Activated CD4-positive, alpha-beta T cell treated with anti-CD3 and anti-CD28 coated beads for 1 hour (primary cell): Measurements from ENCODE around the gene ZNF709.
"Not testable (repeated sequence)": the region's sequence is repeated elsewhere in the genome, so short reads cannot be mapped to it uniquely, and the experiment has no call there.

Experiments used
- DNase-seq: peaks from one replicate; pipeline ENCODE4 v3.0.0-alpha.2; 2020

Gene ZNF709

DNA sequence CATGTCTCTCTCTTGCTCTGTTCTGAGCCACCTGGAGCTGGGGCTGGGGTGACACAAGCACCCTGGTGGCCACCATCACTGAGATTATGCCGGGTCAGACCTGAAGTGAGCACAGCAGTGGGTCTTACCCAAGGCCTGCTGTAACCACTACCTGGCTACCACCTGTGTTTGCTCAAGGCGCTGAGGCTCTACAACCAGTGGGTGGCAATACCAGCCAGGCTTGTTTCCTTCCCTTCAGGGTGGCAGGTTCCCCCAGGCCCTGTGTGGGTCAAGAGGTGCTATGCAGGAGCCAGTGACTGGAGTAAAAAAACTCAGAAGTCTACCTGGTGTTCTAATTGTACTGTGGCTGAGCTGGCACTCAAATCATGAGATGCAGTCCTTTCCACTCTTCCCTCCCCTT lies 35.8 kb downstream of the ZNF709 start:
- DNase-seq = no peak

DNA sequence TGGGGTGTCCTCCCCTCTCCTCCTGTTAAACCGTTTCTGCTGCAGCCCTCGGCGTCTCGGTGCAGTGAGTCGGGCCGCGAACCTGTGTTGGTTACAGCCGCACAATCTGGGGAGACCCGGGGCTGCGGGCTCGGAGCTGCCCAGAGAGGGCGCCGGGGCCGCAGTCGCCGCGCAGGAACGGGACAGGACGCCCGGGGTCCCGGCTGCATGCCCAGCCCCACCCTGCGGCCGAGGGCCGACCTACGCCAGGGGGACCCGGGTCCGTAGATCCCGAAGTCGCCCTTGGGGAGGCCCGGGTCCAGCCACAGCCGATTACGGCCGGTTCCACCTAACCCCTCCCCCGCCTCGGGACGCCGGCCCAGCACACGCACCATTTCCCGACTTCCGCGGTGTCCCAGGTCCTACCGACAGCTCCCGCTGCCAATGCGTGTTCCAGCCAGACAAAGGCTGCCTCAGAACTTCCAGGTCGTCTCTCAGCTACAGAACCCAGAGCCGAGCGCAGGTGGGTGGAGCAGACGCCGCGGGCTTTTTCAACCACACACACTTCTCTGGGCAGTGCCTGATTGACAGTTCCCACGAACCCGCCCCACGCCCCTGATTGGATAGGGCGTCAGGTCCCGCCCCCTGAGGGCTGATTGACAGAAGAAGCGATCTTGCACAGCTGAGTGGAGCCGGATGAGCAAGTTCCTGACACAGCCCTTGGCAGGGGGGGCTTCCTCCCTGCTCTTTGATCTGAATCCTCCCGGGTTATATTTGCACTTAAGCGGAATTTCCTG lies 43.9 kb downstream of the ZNF709 start, which contains the start of gene ZNF443:
Gene ZNF443, minus strand, starts transcription at position 481 of the 776 bp plus-strand sequence. Its CDS starts 107 bp downstream, at position 374.
- peak; percentile 98 for DNase-seq

DNA sequence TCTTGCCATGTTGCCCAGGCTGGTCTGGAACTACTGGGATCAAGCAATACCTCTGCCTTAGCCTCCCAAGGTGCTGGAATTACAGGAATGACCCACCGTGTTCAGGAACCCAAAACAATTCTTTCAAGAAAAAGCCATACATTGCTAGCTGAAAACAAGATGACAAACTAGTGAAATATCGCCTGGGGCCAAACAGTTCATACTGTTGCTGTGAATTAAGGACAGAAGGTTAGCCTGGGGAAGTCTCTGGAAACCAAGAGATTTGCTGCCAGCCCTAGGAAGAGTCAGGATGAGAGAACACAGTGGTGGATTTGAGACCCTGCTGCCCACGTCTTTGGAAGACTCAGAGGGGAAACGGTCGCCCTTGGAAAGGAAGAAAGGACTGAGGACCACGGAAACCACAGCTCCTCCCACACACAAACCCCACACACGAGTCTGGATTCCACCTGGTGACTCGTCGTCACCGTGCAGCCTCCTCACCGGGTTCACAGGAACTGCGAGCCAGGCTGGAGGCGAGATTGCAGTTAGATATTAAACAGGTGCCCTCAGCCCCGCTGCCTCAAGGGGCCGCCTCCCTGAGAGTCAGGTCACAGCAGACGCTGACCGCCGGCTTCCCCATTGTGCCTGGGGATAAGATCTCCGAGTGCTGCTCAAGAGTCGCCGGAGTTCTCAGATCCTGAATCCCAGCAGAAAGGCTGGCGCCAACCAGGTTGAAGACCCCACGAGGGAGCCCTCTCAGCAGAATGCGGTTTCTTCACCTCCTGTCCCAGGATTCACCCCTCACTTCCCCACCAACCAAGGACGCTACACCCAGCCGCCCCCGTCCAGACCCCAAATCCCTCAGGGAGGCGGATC lies 44.7 kb downstream of the ZNF709 start:
- peak; percentile 10 for DNase-seq

DNA sequence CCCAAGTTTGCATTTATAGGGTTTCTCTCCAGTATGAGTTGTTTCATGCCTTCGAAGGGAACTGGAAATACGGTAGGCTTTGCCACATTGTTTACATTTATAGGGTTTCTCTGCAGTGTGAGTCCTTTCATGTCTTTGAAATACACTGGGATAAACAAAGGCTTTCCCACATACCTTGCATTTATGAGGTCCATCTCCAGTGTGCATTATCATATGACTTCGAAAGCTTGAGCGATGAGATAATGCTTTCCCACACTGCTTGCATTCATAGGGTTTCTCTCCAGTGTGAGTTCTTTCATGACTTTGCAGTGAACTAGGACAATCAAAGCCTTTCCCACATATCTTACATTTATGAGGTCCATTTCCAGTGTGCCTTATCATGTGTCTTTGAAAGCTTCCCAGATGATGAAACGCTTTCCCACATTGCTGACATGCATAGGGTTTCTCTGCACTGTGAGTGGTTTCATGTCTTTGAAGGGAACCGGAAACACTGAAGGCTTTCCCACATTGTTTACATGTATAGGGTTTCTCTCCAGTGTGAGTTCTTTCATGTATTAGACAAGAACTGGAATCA lies 53.8 kb downstream of the ZNF709 start:
- DNase-seq = not testable (repeated sequence)

DNA sequence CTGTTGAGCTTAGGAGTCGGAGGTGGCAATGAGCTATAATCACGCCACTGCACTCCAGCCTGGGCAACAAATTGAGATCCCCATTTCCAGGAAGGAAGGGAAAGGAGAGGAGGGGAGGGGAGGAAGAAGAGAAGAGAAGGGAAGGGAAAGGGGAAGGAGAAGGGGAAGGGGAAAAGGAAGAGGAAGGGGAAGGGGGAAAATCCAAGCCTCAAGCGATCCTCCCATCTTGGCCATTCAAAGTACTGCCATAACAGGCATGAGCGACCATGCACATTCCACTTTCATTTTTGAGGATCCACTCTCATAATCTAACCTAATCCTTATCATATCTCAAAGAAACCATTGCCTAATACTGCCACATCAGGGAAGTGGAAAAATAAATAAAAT lies 58.7 kb downstream of the ZNF709 start:
- no peak for DNase-seq

DNA sequence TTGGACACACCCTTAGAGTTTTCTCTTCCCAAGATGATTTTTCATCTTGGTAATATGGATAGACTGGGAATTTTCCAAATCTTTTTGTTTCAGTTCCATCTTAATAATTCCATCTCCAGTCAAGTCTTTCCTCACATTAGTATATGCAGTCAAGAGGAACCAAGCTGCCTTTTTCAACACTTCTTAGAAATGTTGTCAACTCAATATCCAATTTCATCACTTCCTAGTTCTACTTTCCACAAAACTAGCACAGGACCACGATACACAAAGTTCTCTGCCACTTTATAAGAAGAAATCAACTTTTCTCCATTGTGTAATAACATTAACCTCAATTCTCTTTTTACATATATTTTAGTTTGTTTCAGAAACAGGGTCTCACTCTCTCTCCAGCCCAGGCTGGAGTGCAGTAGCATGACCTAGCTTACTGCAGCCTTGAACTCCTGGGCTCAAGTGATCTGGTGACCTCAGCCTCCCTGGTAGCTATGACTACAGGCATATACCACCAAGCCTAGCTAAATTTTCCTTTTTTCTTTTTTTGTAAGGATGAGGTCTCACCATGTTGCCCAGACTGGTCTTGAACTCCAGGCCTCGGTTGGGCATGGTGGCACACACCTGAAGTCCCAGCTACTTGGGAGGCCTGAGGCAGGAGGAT lies 59.3 kb downstream of the ZNF709 start:
- DNase-seq = no peak

DNA sequence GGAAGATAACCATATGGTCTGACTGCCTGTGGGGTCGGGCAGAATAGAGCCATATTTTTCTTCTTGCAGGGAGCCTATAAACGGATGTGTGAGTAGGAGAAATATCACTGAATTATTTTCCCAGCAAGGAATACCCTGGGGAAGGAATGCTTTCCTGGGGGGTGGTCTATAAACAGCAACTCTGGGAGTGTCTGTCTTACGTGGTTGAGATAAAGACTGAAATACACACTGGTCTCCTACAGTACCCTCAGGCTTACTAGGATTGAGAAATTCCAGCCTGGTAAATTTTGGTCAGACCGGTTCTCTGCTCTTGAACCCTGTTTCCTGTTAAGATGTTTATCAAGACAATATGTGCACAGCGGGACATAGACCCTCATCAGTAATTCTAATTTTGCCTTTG lies 67.3 kb downstream of the ZNF709 start:
- not testable (repeated sequence) for DNase-seq

DNA sequence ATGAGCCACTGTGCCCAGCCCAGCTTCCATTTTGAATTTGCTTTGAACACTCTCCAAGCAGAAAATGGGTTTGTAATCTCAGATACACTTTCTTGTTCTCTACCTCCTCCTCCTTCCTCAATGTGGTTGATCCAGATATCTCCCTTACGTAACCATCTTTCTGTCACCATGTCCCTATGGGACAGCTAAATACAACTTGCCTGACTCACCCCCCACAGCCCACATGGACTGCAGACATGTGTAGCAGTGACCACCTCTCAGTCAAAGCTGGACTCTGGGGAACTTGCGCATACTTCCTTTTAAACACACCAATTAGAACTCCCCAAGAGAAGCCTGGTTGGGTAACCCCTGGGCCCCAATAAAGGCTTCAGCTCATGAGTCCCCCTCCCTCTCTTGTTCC lies 72.7 kb downstream of the ZNF709 start:
- DNase-seq = no peak
